Cardiac muscle cell (in vitro differentiated cells and primary cell): Measurements from ENCODE around the gene FIGN. TPM values are rescaled to one million over a fixed set of nuclear protein-coding genes. Genes with fewer than 3 reads are reported as not detected.

Source experiments
- DNase-seq, 2 donors: peaks; one replicate each; pipeline versions ENCODE4 v3.0.0 to v3.0.0-alpha.2; 2010 to 2017; ENCODE audit warnings: low read depth in 1 of 2, low spot score in 1 of 2
- H3K27ac ChIP-seq: fragments of 200-600 bp; sonication (generic); 2 replicates; pipeline ENCODE4 v1.5.1; 2016
- H3K27me3 ChIP-seq: fragments of 200-600 bp; sonication (generic); 2 replicates; pipeline ENCODE4 v1.6.0; 2016; ENCODE audit warnings: control low read depth
- H3K36me3 ChIP-seq: fragments of 200-600 bp; sonication (generic); 2 replicates; pipeline ENCODE4 v1.5.1; 2016; ENCODE audit warnings: control low read depth
- H3K4me1 ChIP-seq: fragments of 200-600 bp; sonication (generic); 2 replicates; pipeline ENCODE4 v1.8.1; 2017; ENCODE audit warnings: low read depth, mild to moderate bottlenecking, mixed run types
- H3K4me3 ChIP-seq: fragments of 200-600 bp; sonication (generic); 2 replicates; pipeline ENCODE4 v1.5.1; 2016; ENCODE audit warnings: mild to moderate bottlenecking
- H3K9me3 ChIP-seq: fragments of 200-600 bp; sonication (generic); 2 replicates; pipeline ENCODE4 v1.5.1; 2017; ENCODE audit warnings: low read depth, mild to moderate bottlenecking, control low read depth
- polyA plus RNA-seq: library from polyadenylated mRNA; unstranded; fragments of >200 nt; fragmentation: Nextera tagmentation; extraction: Ambion mirVana; gene quantifications from 2 replicates; pipeline ENCODE4 v1.2.1, GENCODE V29; 2016
- total RNA-seq: library from RNA; depleted of rRNA; stranded (reverse); fragments of >200 nt; gene quantifications from 2 replicates; pipeline ENCODE4 v1.2.3, GENCODE V29; 2016
- TF ChIP-seq, protein P1 (sequence below): IDR thresholded peaks from 2 replicates; pipeline ENCODE4 v1.5.1; 2012; ENCODE audit warnings: low read depth, mild to moderate bottlenecking, low read length

Gene FIGN
- total and polyA plus RNA-seq, 2 experiments from 2014 or later, result 12.6 to 51.0 TPM

DNA sequence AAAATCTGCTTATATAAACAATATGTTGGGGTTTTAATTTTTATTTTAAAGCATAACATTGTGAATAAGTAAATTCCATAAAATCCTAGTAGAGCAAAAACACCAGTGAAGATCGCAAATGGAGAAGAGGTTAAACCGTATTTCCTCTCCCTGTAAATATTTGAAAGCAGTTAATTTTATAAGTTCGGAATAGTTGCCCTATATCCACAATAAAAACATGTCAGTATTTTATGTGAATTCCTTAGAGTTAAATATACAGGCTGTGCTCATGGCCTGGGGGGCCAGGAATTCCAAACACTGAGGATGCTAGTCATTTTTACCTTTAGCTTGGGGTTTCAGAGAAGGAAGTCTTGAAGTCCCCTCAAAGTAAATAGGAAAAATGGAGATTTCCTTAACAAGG lies 135.0 kb downstream of the FIGN start:
- H3K9me3 ChIP-seq, result no peaks in the 10 kb centered on the region
- no peak overlapping the region for H3K4me3 ChIP-seq
- DNase-seq, result no peak
- no peaks in the 10 kb centered on the region for H3K27me3 ChIP-seq
- TF ChIP-seq, protein P1, sequence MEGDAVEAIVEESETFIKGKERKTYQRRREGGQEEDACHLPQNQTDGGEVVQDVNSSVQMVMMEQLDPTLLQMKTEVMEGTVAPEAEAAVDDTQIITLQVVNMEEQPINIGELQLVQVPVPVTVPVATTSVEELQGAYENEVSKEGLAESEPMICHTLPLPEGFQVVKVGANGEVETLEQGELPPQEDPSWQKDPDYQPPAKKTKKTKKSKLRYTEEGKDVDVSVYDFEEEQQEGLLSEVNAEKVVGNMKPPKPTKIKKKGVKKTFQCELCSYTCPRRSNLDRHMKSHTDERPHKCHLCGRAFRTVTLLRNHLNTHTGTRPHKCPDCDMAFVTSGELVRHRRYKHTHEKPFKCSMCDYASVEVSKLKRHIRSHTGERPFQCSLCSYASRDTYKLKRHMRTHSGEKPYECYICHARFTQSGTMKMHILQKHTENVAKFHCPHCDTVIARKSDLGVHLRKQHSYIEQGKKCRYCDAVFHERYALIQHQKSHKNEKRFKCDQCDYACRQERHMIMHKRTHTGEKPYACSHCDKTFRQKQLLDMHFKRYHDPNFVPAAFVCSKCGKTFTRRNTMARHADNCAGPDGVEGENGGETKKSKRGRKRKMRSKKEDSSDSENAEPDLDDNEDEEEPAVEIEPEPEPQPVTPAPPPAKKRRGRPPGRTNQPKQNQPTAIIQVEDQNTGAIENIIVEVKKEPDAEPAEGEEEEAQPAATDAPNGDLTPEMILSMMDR, result no peak
- peaks cover 58% of the 10 kb centered on the region for H3K4me1 ChIP-seq
- no peak overlapping the region for H3K27ac ChIP-seq
- no peaks in the 10 kb centered on the region for H3K36me3 ChIP-seq

DNA sequence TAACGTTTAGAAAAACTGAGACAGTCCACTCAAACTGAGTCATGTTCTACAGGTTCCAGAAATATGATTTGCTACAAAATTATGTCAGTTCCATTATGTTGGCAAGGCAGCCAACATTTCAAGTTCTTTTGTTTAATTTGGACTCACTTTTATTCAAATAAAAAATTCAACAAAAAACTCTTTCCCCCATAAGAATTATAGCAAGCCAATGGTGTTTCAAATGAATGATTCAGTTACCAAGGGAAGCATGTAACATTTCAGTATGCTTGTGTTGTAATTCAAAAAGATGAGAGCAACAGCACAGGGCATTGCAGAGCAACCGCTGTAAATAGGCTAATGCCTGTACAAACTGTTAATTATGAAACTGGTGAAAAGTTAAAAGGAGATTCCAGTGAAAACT lies 140.8 kb downstream of the FIGN start:
- DNase-seq, result no peak
- H3K4me1 ChIP-seq, result peaks cover 27% of the 10 kb centered on the region
- no peaks in the 10 kb centered on the region for H3K9me3 ChIP-seq
- TF ChIP-seq, protein P1, result no peak
- H3K4me3 ChIP-seq, result no peak overlapping the region
- no peak overlapping the region for H3K27ac ChIP-seq
- H3K36me3 ChIP-seq, result no peaks in the 10 kb centered on the region
- no peaks in the 10 kb centered on the region for H3K27me3 ChIP-seq

DNA sequence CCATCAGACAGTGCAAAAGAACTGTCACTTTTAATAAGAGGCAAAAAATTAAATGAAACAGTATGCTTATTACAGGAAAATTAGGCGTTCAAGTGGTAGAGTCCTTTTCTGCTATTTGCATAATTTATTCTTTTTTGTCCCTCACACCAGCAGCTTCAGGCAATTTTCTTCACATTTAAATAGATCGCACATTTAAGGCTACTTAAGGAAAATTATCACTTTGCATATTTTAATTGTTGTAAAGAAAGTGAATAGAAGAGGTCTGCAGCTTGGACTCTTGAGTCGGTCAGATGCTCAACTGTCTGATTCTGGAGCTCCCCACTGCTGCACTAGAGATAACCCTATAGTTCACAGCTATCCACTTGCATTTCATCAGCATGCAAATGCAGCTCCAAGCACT lies 141.3 kb downstream of the FIGN start:
- no peak for DNase-seq
- Histone ChIP-seq H3K4me1 (peaks cover 24% of the 10 kb centered on the region), H3K36me3 (no peaks in the 10 kb centered on the region), H3K27ac (no peak overlapping the region), H3K4me3 (no peak overlapping the region), H3K9me3 (no peaks in the 10 kb centered on the region), H3K27me3 (no peaks in the 10 kb centered on the region)
- TF ChIP-seq, protein P1, result no peak

DNA sequence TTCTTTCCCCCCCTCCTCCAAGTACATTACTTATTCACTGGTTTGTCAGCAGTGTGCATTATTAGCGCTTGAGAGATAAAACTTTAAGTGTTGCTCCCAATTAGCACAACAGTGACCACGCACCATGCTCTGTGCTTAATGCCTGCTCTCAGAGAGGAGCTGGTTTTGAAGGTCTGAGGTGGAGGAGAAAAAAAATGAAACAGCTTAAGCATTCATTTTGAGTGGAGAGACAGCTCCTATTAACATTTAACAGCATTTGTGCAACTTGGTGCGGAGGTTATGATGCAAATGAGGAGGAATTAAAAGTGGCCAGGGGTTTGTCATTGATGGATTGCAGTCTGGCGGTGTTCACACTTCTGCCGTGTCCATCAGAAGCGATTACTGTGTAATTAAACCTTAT lies 141.8 kb downstream of the FIGN start:
- H3K27ac ChIP-seq, result peak overlapping the region; percentile 16

DNA sequence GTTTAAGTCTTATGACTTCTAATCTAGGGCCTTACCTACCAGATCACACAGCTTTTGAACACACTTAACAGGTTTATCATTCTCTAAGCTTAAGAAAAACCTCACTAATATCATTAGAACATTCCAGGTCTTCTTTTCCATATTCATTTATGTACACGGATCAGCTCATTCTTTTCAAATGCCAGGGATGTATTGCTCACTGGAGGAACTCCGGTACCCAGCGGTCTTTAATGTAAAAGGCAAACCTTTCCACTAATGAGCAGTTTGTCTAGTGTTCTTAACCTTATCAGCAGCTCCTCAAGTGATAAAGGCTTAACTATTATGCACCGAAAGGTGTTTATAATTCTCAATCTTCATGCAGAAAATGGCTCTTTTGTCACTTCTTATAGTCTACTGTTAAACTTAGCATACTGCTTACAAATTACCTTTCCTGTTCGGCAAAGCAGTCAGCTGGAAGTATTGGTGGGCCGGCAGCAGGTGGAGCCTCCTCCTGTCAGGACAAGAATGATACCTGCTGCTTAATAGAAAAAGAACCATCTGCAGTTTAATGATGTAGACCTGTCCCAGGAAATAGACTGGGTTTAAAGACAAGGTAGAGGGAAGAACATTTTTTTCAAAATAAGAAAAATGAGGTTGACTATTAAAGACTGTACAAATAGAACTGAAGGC lies 142.7 kb downstream of the FIGN start:
- peaks cover 25% of the 10 kb centered on the region for H3K4me1 ChIP-seq
- no peaks in the 10 kb centered on the region for H3K9me3 ChIP-seq
- no peak for DNase-seq
- no peaks in the 10 kb centered on the region for H3K36me3 ChIP-seq
- TF ChIP-seq, protein P1, result no peak
- H3K27me3 ChIP-seq, result no peaks in the 10 kb centered on the region
- H3K27ac ChIP-seq, result peak overlapping the region; percentile 16
- no peak overlapping the region for H3K4me3 ChIP-seq

More for the DNA sequence above, 141.8 kb downstream of the FIGN start:
- Histone ChIP-seq H3K9me3 (no peaks in the 10 kb centered on the region), H3K36me3 (no peaks in the 10 kb centered on the region), H3K27me3 (no peaks in the 10 kb centered on the region), H3K4me3 (no peak overlapping the region), H3K4me1 (peaks cover 24% of the 10 kb centered on the region)
- TF ChIP-seq, protein P1, result no peak
- no peak for DNase-seq
